Cardiac fibroblast (primary cell): ENCODE results near the gene MDM2.

Experiments
- DNase-seq, 2 donors: peaks; one replicate each; pipeline versions ENCODE4 v3.0.0 to v3.0.0-alpha.2; 2010; ENCODE audit warnings: low read depth in 2 of 2
- H3K4me3 ChIP-seq, 2 donors: replicated peaks in 1 of 2; 1 replicate in 1 of 2; 2 replicates in 1 of 2; pipeline ENCODE4 v1.5.1; 2011; ENCODE audit warnings: low read depth in 2 of 2, low read length in 2 of 2, mild to moderate bottlenecking in 2 of 2, moderate library complexity in 1 of 2
- TF ChIP-seq, protein P1 (sequence below): IDR thresholded peaks from one replicate; pipeline ENCODE4 v1.5.1; 2011; ENCODE audit warnings: low read depth, mild to moderate bottlenecking, low read length, inconsistent platforms

MDM2 gene

DNA sequence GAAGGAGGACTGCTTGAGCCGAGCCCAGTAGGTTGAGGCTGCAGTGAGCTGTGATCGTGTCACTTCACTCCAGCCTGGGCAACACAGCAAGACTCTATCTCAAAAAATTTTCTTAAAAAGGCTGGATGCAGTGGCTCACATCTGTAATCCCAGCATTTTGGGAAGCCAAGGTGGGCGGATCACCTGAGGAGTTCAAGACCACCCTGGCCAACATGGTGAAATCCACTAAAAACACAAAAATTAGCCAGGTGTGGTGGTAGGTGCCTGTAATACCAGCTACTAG is 17.1 kb upstream of the MDM2 start:
- no peak overlapping the region for H3K4me3 ChIP-seq
- no peak for DNase-seq

GRCh38 chr12:68791897-68792481 is 16.0 kb upstream of the MDM2 start:
- no peak for DNase-seq
- TF ChIP-seq, protein P1, sequence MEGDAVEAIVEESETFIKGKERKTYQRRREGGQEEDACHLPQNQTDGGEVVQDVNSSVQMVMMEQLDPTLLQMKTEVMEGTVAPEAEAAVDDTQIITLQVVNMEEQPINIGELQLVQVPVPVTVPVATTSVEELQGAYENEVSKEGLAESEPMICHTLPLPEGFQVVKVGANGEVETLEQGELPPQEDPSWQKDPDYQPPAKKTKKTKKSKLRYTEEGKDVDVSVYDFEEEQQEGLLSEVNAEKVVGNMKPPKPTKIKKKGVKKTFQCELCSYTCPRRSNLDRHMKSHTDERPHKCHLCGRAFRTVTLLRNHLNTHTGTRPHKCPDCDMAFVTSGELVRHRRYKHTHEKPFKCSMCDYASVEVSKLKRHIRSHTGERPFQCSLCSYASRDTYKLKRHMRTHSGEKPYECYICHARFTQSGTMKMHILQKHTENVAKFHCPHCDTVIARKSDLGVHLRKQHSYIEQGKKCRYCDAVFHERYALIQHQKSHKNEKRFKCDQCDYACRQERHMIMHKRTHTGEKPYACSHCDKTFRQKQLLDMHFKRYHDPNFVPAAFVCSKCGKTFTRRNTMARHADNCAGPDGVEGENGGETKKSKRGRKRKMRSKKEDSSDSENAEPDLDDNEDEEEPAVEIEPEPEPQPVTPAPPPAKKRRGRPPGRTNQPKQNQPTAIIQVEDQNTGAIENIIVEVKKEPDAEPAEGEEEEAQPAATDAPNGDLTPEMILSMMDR = no peak
- no peak overlapping the region for H3K4me3 ChIP-seq

More for the DNA sequence above, 17.1 kb upstream of the MDM2 start:
- TF ChIP-seq, protein P1 = no peak

GRCh38 chr12:68792952-68793351 is 15.0 kb upstream of the MDM2 start:
- peak; percentile 35 to 64 for DNase-seq

GRCh38 chr12:68793436-68793835 is 14.5 kb upstream of the MDM2 start:
- TF ChIP-seq, protein P1 = no peak
- H3K4me3 ChIP-seq = no peak overlapping the region
- no peak for DNase-seq

More at GRCh38 chr12:68792952-68793351, 15.0 kb upstream of the MDM2 start:
- TF ChIP-seq, protein P1 = no peak
- no peak overlapping the region for H3K4me3 ChIP-seq

GRCh38 chr12:68793975-68794652 is 13.9 kb upstream of the MDM2 start:
- TF ChIP-seq, protein P1 = no peak
- no peak overlapping the region for H3K4me3 ChIP-seq
- DNase-seq = no peak

GRCh38 chr12:68794653-68795251 is 13.2 kb upstream of the MDM2 start:
- TF ChIP-seq, protein P1 = no peak
- peak in 1 of 2 donors; percentile 85 for DNase-seq
- H3K4me3 ChIP-seq = no peak overlapping the region
